OCI-M2 (cell line): ENCODE results near the gene PTPRN2.
"Not testable (repeated sequence)": the region's sequence is repeated elsewhere in the genome, so short reads cannot be mapped to it uniquely, and the experiment has no call there.

Source experiments
- DNase-seq: peaks from one replicate; lab custom pipeline; 2025; ENCODE audit not compliant: unreplicated experiment; lab: John Stamatoyannopoulos, UW

Gene PTPRN2

DNA sequence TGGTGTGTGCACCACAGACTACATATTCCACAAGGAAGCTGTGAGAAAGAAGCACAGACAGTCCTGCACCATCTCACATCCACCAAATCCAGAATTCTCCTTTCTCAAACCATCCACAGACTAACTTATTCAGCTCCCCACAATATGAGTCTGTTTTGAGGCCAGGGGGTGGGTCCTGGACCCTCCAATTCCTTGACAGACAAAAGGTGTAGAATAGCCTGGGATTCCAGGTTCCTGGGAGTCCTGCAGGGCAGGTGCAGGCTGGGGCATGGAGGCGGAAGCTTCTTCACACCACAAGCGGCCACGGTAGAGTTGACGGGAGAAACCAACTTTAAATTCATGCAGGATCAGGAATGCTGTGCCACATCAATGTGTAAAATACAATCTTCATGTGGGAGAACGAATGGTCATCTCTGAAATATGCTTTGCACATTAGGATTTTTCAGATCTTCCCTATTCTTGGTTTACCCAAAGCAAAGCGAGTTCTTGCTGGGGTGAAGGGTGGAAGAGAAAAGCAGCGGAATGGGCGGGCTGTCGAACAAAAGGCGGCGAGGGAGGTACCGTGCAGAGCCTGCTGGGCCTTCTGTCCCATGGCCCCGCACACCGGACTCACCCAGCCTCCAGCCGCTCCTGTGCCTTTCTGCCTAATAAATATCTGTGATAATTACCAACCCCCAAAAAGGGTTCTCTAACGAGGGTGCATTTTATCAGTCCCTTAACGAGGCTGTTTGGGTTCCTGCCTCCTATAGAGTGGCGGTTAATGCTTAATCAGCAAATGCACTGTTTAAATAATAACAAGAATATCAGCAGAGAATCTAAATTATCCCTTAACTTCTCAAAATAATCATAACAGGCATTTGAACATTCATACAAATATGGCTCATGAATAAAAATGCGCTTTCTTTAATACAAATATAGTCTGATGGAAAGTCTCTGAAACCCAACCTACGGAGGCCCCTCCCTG, 736.9 kb downstream of the PTPRN2 start:
- no peak for DNase-seq

GRCh38 chr7:157849726-157850125, 737.9 kb downstream of the PTPRN2 start:
- DNase-seq: no peak

GRCh38 chr7:157849341-157849596, 738.4 kb downstream of the PTPRN2 start:
- DNase-seq: no peak

DNA sequence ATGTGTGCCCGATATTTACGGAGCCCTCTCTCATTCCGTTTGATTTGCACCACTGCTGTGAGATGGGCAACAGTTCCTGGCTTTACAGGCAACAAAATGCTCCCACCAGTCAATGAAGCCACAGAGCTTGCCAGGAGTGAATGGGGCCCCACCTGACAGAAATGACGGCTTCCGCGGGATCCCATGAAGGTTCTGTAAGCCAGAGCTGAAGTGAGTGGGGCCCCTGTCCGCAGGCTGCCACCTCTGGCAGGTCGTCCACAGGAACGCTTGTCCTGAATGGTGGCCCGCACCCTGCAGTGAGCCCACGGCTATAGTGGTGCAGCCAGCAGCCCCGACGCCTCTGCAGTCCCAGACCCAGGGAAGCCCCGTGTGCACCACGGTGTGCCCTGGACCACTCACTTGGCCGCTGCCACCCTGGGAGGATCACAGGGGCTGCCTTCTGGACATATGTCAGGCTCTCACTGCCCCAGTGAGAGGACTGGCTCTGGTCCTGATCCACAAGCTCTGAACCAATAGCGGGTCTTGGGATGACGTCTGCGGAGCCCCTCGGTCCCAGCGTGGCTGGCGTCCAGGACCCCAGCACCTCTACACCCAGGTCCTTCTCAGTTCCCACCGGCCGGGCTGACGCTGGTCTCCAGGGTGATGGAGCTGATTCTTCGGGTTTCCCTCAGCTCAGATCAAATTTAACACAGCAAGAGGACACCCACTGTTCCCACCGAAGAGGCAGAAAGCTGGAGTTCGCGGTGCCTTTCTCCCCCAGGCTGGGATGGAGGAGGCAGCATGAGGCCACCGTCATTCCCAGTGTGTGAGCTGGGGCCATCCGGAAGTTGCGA, 738.9 kb downstream of the PTPRN2 start:
- DNase-seq: no peak

- not testable (repeated sequence) for DNase-seq
Measured at GRCh38 chr7:157847756-157848487, 739.7 kb downstream of the PTPRN2 start.

DNA sequence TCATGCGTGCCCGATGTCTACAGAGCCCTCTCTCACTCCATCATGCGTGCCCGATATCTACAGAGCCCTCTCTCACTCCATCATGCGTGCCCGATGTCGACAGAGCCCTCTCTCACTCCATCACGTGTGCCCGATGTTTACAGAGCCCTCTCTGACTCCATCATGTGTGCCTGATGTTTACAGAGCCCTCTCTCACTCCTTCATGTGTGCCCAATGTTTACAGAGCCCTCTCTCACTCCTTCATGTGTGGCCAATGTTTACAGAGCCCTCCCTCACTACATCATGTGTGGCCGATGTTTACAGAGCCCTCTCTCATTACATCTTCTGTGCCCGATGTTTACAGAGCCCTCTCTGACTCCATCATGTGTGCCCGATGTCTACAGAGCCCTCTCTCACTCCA, 740.9 kb downstream of the PTPRN2 start:
- DNase-seq: not testable (repeated sequence)

- no peak for DNase-seq
Measured at GRCh38 chr7:157846271-157846670, 741.4 kb downstream of the PTPRN2 start.

GRCh38 chr7:157845203-157845835, 742.3 kb downstream of the PTPRN2 start:
- DNase-seq: no peak

- DNase-seq: no peak
Measured at GRCh38 chr7:157844611-157845010, 743.0 kb downstream of the PTPRN2 start.

GRCh38 chr7:157844141-157844540, 743.5 kb downstream of the PTPRN2 start:
- DNase-seq: no peak

- no peak for DNase-seq
Measured at GRCh38 chr7:157843336-157844140, 744.1 kb downstream of the PTPRN2 start.

DNA sequence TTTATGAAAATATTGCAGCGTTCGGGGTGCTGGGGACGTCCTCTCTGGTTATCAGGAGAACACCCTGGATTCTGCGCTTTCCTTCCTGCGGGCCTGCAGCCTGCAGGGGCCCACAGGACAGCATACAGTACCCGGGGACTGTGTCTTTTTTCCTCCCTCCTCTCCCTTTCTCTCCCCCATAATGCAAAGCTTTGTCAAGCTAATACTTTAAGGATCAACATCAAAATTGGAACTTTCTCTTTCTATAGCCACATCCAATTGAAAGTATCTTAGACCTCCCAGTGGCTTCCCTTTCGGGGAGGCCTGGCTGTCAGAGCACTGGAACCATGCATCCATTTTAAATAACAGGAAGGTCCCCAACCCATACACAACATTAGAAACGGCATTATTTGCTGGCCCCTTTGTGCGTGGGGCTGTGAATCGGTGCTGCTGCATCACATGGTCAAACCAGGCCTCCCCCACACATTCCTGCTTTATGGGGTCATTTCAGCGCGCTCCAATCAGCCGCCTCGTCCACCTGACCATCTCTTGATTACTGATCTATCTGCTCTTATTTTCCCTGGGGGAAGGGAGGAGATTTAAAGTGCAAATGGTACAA, 745.8 kb downstream of the PTPRN2 start:
- DNase-seq: no peak

- DNase-seq: no peak
Measured at GRCh38 chr7:157840914-157841772, 746.5 kb downstream of the PTPRN2 start.

GRCh38 chr7:157840174-157840913, 747.3 kb downstream of the PTPRN2 start:
- no peak for DNase-seq

GRCh38 chr7:157839672-157840167, 747.9 kb downstream of the PTPRN2 start:
- no peak for DNase-seq

GRCh38 chr7:157839226-157839625, 748.4 kb downstream of the PTPRN2 start:
- no peak for DNase-seq

- DNase-seq: no peak
Measured at GRCh38 chr7:157837561-157837960, 750.1 kb downstream of the PTPRN2 start.

- no peak for DNase-seq
Measured at GRCh38 chr7:157837047-157837446, 750.6 kb downstream of the PTPRN2 start.
